ENCODE measurements around the gene ATF2.
"Not testable (repeated sequence)": the region's sequence is repeated elsewhere in the genome, so short reads cannot be mapped to it uniquely, and the experiment has no call there.

Gene ATF2

DNA sequence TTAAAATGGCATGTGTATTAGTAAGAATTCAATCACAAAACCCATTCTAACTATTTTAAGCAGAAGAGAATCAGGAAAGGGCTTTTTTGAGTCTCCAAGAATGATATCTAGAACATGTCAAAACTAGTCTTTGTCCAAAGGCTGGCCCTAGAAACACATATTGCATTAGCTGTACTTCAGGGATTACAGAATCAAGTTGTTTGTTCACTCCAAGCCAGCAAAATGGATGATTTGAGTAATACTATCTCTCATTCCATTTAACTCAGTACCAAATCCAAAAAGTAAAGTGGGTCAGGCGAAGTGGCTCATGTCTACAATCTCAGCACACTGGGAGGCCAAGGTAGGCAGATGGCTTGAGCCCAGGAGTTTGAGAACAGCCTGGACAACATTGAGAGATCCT lies 41.3 kb downstream of the ATF2 start:
- H3K4me3 ChIP-seq (ENCODE audit: low read length) = no peak overlapping the region
- H3K27me3 ChIP-seq (ENCODE audit: control insufficient read depth, insufficient read depth, low read length) = no peaks in the 10 kb centered on the region
- H3K9me3 ChIP-seq (ENCODE audit: control insufficient read depth, low read length) = no peaks in the 10 kb centered on the region
- peaks cover 7% of the 10 kb centered on the region for H3K36me3 ChIP-seq (ENCODE audit: control insufficient read depth, insufficient read depth, low read length)
- H3K9ac ChIP-seq (ENCODE audit: low read length) = no peak overlapping the region
- no peaks in the 10 kb centered on the region for H3K4me1 ChIP-seq (ENCODE audit: control insufficient read depth, insufficient read depth, low read length)

DNA sequence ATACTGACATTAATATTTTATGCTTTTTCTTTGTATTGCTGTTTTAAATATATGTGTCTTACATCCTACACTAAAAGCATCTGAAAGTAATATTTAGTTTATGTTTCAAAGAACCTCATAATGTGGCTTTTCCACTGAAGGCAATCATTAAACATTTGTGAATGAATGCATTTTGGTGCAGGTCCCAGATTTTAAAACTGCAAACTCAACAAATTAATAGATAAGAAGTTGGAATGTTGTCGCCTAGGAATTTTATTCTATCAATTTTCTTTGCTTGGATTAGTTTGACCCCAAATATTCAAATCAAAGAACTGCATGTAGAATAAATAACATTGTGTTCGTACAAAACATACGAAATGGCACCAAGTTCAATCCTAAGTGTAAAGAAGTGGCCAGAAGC lies 44.7 kb downstream of the ATF2 start:
- Histone ChIP-seq H3K36me3 (ENCODE audit: control insufficient read depth, insufficient read depth, low read length) (peaks cover 7% of the 10 kb centered on the region), H3K9ac (ENCODE audit: low read length) (no peak overlapping the region), H3K27me3 (ENCODE audit: control insufficient read depth, insufficient read depth, low read length) (no peaks in the 10 kb centered on the region), H3K4me3 (ENCODE audit: low read length) (no peak overlapping the region), H3K9me3 (ENCODE audit: control insufficient read depth, low read length) (no peaks in the 10 kb centered on the region), H3K4me1 (ENCODE audit: control insufficient read depth, insufficient read depth, low read length) (no peaks in the 10 kb centered on the region)

DNA sequence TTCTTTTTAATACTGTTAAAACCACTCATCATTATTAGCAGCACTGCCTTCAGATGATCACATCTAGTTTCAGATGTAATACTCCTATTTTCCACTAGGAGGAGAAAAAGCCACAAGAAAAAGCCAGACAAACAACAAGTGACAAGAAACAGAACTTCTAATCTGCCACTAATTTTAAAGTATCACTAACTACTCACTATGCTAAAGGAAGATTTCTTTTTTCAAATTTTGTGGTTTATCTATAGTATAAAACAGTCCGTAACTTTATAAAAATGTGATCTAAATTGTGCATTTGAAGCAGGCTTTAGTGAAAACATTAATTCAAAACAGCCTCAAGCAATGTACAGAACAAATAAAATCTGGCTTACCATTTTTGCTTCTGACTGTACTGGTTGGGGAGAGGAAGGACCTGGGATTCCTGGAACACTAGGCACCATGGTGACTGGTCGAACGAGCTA lies 56.8 kb downstream of the ATF2 start:
- Histone ChIP-seq H3K9ac (ENCODE audit: low read length) (no peak overlapping the region), H3K4me3 (ENCODE audit: low read length) (no peak overlapping the region), H3K36me3 (ENCODE audit: control insufficient read depth, insufficient read depth, low read length) (no peaks in the 10 kb centered on the region), H3K4me1 (ENCODE audit: control insufficient read depth, insufficient read depth, low read length) (no peaks in the 10 kb centered on the region), H3K9me3 (ENCODE audit: control insufficient read depth, low read length) (no peaks in the 10 kb centered on the region), H3K27me3 (ENCODE audit: control insufficient read depth, insufficient read depth, low read length) (no peaks in the 10 kb centered on the region)

DNA sequence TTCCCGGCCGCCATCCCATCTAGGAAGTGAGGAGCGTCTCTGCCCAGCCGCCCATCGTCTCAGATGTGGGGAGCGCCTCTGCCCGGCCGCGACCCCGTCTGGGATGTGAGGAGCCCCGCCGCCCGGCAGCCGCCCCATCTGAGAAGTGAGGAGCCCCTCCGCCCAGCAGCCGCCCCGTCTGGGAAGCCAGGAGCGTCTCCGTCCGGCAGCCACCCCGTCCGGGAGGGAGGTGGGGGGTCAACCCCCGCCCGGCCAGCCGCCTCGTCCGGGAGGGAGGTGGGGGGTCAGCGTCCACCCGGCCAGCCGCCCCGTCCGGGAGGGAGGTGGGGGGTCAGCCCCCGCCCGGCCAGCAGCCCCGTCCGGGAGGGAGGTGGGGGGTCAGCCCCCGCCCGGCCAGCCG lies 59.9 kb downstream of the ATF2 start:
- not testable (repeated sequence) for H3K4me1 ChIP-seq (ENCODE audit: control insufficient read depth, insufficient read depth, low read length); H3K4me3 ChIP-seq (ENCODE audit: low read length); H3K36me3 ChIP-seq (ENCODE audit: control insufficient read depth, insufficient read depth, low read length); H3K27me3 ChIP-seq (ENCODE audit: control insufficient read depth, insufficient read depth, low read length); H3K9me3 ChIP-seq (ENCODE audit: control insufficient read depth, low read length); H3K9ac ChIP-seq (ENCODE audit: low read length)

DNA sequence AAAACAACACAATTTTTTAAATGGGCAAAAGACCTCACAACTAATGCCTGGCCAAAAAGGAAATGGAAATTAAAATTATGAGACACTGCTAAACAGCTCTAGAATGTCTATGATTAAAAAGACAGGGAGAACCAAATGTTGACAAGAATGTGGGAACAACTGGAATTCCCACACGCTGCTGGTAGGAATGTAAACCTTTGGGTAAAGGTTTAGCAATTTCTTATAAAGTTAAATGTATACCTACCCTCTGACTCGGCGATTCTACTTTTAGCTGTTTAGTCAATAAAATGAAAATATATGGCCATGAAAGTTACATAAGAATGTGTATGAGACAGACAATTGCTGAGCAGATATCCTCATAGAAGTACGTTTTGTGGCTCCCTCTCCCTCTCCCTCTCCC lies 60.9 kb downstream of the ATF2 start:
- Histone ChIP-seq H3K9ac (ENCODE audit: low read length) (no peak overlapping the region), H3K4me3 (ENCODE audit: low read length) (no peak overlapping the region), H3K9me3 (ENCODE audit: control insufficient read depth, low read length) (no peaks in the 10 kb centered on the region), H3K36me3 (ENCODE audit: control insufficient read depth, insufficient read depth, low read length) (no peaks in the 10 kb centered on the region), H3K27me3 (ENCODE audit: control insufficient read depth, insufficient read depth, low read length) (no peaks in the 10 kb centered on the region), H3K4me1 (ENCODE audit: control insufficient read depth, insufficient read depth, low read length) (no peaks in the 10 kb centered on the region)

DNA sequence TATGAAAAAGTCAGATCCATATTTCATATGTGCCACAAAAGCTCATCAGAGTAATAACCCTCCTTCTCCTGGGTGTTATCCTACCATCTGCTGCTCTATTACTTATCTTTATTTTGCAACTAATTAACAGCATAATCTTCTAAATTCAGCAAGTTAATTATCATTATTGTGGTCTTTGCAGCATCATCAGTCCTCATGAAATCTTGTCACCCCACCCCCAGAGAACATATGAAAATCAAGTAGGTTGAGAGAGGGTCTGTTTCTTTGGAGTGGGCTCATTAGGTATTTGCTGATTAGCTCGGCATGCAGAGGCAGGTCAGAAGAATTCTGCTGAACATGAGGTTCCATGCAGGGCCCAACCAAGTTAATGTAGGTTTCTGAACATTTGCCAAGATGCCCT lies 64.8 kb downstream of the ATF2 start:
- Histone ChIP-seq H3K36me3 (ENCODE audit: control insufficient read depth, insufficient read depth, low read length) (no peaks in the 10 kb centered on the region), H3K9me3 (ENCODE audit: control insufficient read depth, low read length) (no peaks in the 10 kb centered on the region), H3K27me3 (ENCODE audit: control insufficient read depth, insufficient read depth, low read length) (no peaks in the 10 kb centered on the region), H3K4me1 (ENCODE audit: control insufficient read depth, insufficient read depth, low read length) (no peaks in the 10 kb centered on the region), H3K4me3 (ENCODE audit: low read length) (no peak overlapping the region), H3K9ac (ENCODE audit: low read length) (no peak overlapping the region)

DNA sequence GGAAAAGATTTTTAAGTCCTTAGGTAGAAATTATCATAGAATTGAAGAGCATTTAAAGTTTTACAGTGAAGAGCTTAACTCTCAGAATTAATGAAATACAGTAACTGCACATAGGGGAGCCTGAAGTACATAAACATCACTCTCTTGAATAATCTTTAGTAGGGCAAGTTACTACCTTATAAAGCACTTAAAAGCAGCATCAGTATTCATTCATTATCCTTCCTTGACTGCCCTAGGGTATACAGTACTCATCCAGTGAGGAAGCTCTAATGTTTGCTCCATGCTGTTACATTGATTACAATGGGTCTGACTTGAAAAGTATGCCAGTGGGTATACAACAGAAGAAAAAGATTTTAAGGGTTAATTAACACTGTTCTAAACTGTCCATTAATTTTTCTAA lies 66.5 kb downstream of the ATF2 start:
- no peak overlapping the region for H3K9ac ChIP-seq (ENCODE audit: low read length)
- H3K36me3 ChIP-seq (ENCODE audit: control insufficient read depth, insufficient read depth, low read length) = no peaks in the 10 kb centered on the region
- H3K4me1 ChIP-seq (ENCODE audit: control insufficient read depth, insufficient read depth, low read length) = no peaks in the 10 kb centered on the region
- no peak overlapping the region for H3K4me3 ChIP-seq (ENCODE audit: low read length)
- H3K27me3 ChIP-seq (ENCODE audit: control insufficient read depth, insufficient read depth, low read length) = no peaks in the 10 kb centered on the region
- H3K9me3 ChIP-seq (ENCODE audit: control insufficient read depth, low read length) = no peaks in the 10 kb centered on the region

DNA sequence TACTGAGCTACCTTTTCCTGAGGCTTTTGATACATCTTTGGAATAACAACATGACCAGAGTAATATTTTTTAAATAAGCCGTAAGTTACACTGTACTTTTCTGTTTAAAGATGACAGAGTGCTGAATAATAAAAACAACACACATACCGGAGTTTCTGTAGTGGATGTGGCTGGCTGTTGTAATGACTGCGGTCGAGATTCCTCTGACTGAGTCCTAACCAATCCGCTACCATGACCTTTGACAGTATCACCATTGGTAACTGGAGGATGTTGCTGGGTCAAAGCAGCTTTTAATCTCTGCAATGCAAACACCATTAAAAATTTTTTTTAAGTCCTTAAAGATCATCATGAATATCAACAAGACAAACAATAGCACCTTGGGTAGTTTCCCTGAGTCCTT lies 70.7 kb downstream of the ATF2 start:
- no peaks in the 10 kb centered on the region for H3K27me3 ChIP-seq (ENCODE audit: control insufficient read depth, insufficient read depth, low read length)
- H3K4me1 ChIP-seq (ENCODE audit: control insufficient read depth, insufficient read depth, low read length) = no peaks in the 10 kb centered on the region
- no peak overlapping the region for H3K9ac ChIP-seq (ENCODE audit: low read length)
- no peaks in the 10 kb centered on the region for H3K36me3 ChIP-seq (ENCODE audit: control insufficient read depth, insufficient read depth, low read length)
- no peak overlapping the region for H3K4me3 ChIP-seq (ENCODE audit: low read length)
- H3K9me3 ChIP-seq (ENCODE audit: control insufficient read depth, low read length) = no peaks in the 10 kb centered on the region

DNA sequence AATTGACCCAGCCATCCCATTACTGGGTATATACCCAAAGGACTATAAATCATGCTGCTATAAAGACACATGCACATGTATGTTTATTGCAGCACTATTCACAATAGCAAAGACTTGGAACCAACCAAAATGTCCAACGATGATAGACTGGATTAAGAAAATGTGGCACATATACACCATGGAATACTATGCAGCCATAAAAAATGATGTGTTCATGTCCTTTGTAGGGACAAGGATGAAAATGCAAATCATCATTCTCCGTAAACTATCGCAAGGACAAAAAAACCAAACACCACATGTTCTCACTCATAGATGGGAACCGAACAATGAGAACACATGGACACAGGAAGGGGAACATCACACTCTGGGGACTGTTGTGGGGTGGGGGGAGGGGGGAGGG lies 83.9 kb downstream of the ATF2 start:
- not testable (repeated sequence) for H3K36me3 ChIP-seq (ENCODE audit: control insufficient read depth, insufficient read depth, low read length); H3K4me3 ChIP-seq (ENCODE audit: low read length); H3K9me3 ChIP-seq (ENCODE audit: control insufficient read depth, low read length); H3K27me3 ChIP-seq (ENCODE audit: control insufficient read depth, insufficient read depth, low read length); H3K4me1 ChIP-seq (ENCODE audit: control insufficient read depth, insufficient read depth, low read length); H3K9ac ChIP-seq (ENCODE audit: low read length)

DNA sequence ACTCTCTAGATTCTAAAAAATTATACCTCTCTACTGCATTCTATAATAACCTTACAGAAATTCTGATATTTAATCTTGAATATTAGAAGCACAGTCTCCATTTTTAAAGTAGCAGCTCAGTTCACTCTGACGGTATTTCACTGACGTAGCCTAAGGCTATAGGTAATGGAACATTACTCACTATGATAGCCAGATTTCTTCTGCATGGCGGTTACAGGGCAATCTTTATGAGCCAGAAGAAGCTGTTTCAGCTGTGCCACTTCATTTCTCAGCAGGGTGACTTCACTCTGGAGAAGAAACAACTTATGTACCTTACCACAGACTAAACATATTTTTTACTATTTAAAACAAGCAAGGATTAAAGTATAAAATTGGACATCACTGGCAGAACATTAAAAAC lies 87.5 kb downstream of the ATF2 start:
- H3K4me3 ChIP-seq (ENCODE audit: low read length) = no peak overlapping the region
- H3K27me3 ChIP-seq (ENCODE audit: control insufficient read depth, insufficient read depth, low read length) = no peaks in the 10 kb centered on the region
- no peaks in the 10 kb centered on the region for H3K9me3 ChIP-seq (ENCODE audit: control insufficient read depth, low read length)
- no peak overlapping the region for H3K9ac ChIP-seq (ENCODE audit: low read length)
- no peaks in the 10 kb centered on the region for H3K4me1 ChIP-seq (ENCODE audit: control insufficient read depth, insufficient read depth, low read length)
- H3K36me3 ChIP-seq (ENCODE audit: control insufficient read depth, insufficient read depth, low read length) = no peaks in the 10 kb centered on the region

DNA sequence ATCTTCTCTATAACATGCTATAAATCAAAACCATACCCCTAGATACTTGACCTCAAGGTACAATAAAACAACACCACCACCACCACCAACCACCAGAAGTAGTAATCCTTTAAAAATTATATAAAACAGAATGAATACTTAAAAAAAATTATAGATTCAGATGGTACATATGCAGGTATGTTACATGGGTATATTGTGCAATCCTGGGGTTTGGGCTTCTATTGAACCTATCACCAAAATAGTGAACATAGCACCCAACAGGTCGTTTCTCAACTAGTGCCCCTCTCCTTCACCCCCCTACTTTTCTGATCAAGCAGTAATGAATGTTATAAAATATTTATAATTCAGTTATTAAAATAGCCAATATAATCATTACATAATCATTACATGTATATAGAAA lies 91.7 kb downstream of the ATF2 start:
- no peak overlapping the region for H3K4me3 ChIP-seq (ENCODE audit: low read length)
- no peak overlapping the region for H3K9ac ChIP-seq (ENCODE audit: low read length)
- no peaks in the 10 kb centered on the region for H3K4me1 ChIP-seq (ENCODE audit: control insufficient read depth, insufficient read depth, low read length)
- no peaks in the 10 kb centered on the region for H3K27me3 ChIP-seq (ENCODE audit: control insufficient read depth, insufficient read depth, low read length)
- H3K36me3 ChIP-seq (ENCODE audit: control insufficient read depth, insufficient read depth, low read length) = no peaks in the 10 kb centered on the region
- no peaks in the 10 kb centered on the region for H3K9me3 ChIP-seq (ENCODE audit: control insufficient read depth, low read length)

DNA sequence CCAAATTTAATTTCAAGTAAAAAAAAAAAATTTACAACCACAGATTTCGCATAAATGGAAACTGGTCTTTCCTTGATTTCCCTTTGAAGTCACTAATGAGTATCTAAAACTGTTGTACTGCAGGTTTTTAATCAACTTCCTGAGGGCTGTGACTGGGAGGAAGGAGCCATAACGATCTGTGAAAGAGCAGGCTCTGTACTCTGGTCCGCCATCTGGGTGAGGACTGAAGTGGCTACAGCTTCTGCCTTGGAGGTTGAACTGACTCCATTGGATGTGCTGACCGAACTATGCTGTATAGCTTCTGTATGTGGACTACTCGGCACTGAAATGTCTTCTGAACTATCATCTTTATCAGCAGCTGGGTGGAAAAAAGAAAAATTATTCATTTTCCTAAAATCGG lies 93.5 kb downstream of the ATF2 start:
- Histone ChIP-seq H3K27me3 (ENCODE audit: control insufficient read depth, insufficient read depth, low read length) (no peaks in the 10 kb centered on the region), H3K36me3 (ENCODE audit: control insufficient read depth, insufficient read depth, low read length) (no peaks in the 10 kb centered on the region), H3K4me3 (ENCODE audit: low read length) (no peak overlapping the region), H3K9ac (ENCODE audit: low read length) (no peak overlapping the region), H3K9me3 (ENCODE audit: control insufficient read depth, low read length) (no peaks in the 10 kb centered on the region), H3K4me1 (ENCODE audit: control insufficient read depth, insufficient read depth, low read length) (no peaks in the 10 kb centered on the region)

DNA sequence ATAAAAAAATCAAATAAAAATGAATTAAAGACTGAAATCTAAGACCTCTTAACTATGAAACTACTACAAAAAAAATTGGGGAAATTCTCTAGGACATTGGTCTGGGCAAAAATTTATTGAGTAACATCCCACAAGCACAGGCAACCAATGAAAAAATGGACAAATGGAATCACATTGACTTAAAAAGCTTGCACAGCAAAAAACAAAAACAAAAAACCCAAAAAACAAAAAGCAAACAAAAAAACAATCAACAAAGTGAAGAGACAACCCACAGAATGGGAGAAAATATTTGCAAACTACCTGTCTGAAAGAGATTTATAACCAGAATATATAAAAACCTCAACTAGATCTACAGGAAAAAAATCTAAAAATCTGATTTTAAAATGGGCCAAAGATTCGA lies 99.5 kb downstream of the ATF2 start:
- H3K9me3 ChIP-seq (ENCODE audit: control insufficient read depth, low read length) = no peaks in the 10 kb centered on the region

More for the DNA sequence above, 99.5 kb downstream of the ATF2 start:
- no peaks in the 10 kb centered on the region for H3K36me3 ChIP-seq (ENCODE audit: control insufficient read depth, insufficient read depth, low read length)
- no peaks in the 10 kb centered on the region for H3K27me3 ChIP-seq (ENCODE audit: control insufficient read depth, insufficient read depth, low read length)
- H3K4me3 ChIP-seq (ENCODE audit: low read length) = no peak overlapping the region
- H3K4me1 ChIP-seq (ENCODE audit: control insufficient read depth, insufficient read depth, low read length) = no peaks in the 10 kb centered on the region
- H3K9ac ChIP-seq (ENCODE audit: low read length) = no peak overlapping the region

Data from mucosa of stomach (tissue), 1 donor.